Islet precursor cell (in vitro differentiated cells): ENCODE results near the gene DPPA2.
A peak's percentile ranks its signal among the peaks of the same experiment; 100 is the strongest.

Source experiments
- DNase-seq: peaks from one replicate; pipeline ENCODE4 v3.0.0-alpha.2; 2018

Gene DPPA2

GRCh38 chr3:109313061-109313460 lies 3.3 kb downstream of the DPPA2 start:
- no peak for DNase-seq

DNA sequence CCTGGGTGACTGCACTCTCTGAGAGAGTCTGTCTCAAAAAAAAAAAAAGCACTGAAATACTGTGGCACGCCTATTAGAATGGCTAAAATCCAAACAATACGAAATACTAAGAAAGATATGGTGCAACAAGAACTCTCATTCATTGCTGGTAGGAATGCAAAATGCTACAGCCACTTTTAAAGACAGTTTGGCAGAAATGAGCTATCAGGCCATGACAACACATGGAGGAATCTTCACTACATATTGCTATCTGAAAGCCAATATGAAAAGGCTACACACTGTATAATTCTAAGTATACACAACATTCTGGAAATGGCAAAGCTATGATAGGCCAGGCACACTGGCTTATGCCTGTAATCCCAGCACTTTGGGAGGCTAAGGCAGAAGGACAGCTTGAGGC lies 18.8 kb downstream of the DPPA2 start:
- no peak for DNase-seq

DNA sequence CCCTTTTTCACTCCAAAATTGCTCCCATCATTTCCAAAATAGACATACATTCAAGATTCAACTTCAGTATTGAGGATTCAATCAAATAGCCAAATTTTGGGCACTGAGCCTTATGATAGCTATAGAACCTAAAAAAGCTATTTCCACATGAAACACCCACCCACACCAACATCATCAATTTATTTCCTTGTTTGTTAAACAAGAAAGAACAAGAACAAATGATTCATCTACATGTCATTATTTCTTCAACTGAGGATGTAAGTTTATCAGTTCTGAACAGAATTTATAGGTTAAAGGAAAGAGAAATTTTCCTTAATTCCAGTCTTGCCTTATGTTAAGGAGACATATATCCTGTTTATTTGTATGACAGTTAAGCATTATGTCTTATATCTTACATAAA lies 32.2 kb downstream of the DPPA2 start:
- no peak for DNase-seq

GRCh38 chr3:109278546-109278945 lies 37.8 kb downstream of the DPPA2 start:
- DNase-seq: no peak

DNA sequence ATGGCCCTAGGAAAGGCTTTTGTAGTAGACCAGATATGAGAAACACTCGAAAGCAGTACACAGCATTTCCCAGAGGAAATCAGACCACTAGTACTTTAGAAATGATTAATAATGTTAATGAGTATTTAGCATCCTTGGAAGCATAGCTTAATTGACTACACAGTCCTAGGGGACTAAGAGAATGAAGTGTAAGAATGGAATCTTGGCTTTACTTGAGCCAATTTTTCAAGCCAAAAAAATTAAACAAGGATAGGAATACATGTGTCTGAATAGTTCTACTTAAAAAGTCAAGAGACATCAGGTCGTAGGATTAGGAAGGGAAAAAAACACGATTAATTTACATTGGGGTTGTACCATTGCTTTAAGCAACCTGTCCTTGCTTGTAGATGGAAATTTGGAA lies 38.2 kb downstream of the DPPA2 start:
- no peak for DNase-seq

DNA sequence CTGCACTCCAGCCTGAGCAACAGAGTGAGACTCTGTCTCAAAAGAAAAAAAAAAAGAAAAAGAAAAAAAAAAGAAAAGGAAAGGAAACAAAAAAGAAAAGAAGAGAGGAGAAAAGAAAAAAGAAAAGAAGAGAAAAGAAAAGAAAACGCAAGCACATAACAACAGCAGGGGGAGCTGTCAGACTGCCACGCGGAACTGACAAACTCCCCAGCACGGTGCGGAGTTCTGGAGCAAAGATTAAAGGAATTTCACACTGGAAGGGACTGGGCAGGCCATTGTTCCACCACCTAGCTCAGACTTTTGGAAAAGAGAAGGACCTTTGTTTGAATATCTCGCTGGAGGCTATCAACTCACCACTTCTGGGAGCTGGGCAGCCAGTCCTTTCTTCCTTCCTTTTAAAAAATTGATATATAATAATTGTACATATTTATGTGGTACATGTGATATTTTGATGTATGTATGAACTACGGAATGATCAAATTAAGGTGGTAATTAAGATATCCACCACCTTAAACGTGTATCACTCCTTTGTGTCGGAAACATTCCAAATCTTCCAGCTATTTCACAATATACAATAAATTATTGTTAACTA lies 40.5 kb downstream of the DPPA2 start:
- DNase-seq: peak; percentile 80

DNA sequence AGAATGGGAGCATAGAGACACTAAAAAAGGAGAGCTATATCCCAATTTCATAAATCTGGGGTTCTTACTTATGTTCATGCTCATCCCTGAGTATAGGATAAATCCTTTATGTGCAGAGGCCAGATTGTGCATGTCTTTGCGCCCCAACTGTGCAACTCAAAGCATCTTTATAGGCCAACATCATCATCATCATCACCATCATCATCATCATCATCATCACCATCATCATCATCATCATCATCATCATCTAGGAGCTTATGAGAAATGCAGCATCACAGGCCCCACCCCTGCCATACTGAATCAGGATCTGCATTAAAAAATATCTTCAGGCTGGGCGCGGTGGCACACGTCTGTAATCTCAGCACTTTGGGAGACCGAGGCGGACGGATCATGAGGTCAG lies 45.5 kb downstream of the DPPA2 start:
- DNase-seq: no peak

GRCh38 chr3:109269577-109270275 lies 46.6 kb downstream of the DPPA2 start:
- DNase-seq: no peak

DNA sequence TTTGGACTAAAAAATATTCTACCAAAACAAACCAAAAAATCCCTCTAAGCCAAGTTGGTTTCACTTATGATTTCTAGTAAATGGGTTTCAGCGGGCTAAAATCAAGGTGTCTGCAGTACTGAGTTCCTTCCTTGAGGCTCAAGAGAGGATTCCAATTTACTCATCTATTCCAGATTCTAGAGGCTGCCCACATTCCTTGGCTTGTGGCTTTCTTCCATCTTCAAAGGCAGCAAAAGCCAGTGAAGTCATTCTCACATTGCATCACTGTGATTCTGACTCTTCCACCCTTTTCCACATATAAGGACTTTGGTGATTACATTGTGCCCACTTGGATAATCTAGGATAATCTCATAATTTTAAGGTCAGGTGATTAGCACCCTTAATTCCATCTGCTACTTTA lies 48.1 kb downstream of the DPPA2 start:
- no peak for DNase-seq

GRCh38 chr3:109265295-109265694 lies 51.0 kb downstream of the DPPA2 start:
- DNase-seq: no peak

DNA sequence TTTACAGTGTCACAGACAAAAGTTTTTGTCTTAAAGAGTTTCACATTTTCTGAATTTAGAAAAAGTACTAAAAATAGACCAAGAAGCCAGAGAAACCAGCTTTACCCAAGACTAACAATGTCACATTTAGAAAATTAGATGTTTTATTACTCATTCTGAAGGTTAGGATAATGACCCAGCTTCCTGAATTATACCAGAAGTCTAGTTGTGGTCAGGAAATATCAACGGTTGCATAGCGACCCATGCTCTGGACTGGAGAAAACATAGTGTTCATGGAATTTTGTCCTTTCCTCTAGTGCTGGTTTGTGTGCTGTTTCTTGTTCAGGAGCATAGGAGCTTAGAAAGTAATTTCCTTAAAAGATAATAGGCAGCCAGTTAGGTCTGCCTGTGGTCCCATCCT lies 59.0 kb downstream of the DPPA2 start:
- peak; percentile 62 for DNase-seq

GRCh38 chr3:109254770-109255169 lies 61.5 kb downstream of the DPPA2 start:
- no peak for DNase-seq

DNA sequence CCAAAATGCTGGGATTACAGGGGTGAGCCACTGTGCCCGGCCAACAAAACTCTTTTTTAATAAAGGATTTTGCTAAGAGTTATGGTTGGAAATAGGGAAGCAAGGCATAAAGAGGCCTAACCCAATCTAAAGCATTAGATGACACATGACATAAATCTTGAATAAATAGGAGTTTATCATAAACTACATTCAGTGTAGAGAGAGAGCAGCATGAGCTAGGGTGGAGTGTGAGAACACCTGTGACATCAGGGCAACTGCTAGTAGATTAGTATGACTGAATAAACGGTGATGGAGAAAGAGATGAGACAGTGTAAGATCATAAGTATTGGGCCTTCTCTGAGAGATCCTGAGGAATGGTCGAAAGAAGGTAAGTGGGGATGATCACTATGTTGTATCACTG lies 63.7 kb downstream of the DPPA2 start:
- DNase-seq: no peak
